Loucy (cell line): ENCODE results near the gene MEN1.

ENCODE experiments used
- H2AFZ ChIP-seq: fragments of 200-600 bp; sonication (generic); 2 replicates; pipeline ENCODE4 v1.6.0; 2016; ENCODE audit warnings: antibody characterized with exemption, mild to moderate bottlenecking, low read length, moderate library complexity
- H3F3A ChIP-seq: fragments of 200-600 bp; 2 replicates; pipeline ENCODE4 v1.6.0; 2016; ENCODE audit warnings: antibody characterized with exemption, low read depth, mild to moderate bottlenecking
- H3K27me3 ChIP-seq: fragments of 200-600 bp; sonication (generic); 2 replicates; pipeline ENCODE4 v1.6.1; 2014; ENCODE audit warnings: low read length, mild to moderate bottlenecking; ENCODE audit not compliant: insufficient read depth, poor library complexity, severe bottlenecking
- H3K36me3 ChIP-seq: fragments of 200-600 bp; sonication (generic); 2 replicates; pipeline ENCODE4 v1.6.1; 2016; ENCODE audit warnings: low read length; ENCODE audit not compliant: insufficient read depth
- H3K4me1 ChIP-seq: fragments of 200-600 bp; sonication (generic); 2 replicates; pipeline ENCODE4 v1.5.1; 2014; ENCODE audit warnings: low read length, mild to moderate bottlenecking; ENCODE audit not compliant: insufficient read depth, poor library complexity, severe bottlenecking
- H3K4me2 ChIP-seq: fragments of 200-600 bp; sonication (generic); 2 replicates; pipeline ENCODE4 v1.6.0; 2014; ENCODE audit warnings: antibody characterized with exemption, low read length, low read depth, mild to moderate bottlenecking; ENCODE audit not compliant: poor library complexity, severe bottlenecking
- H3K4me3 ChIP-seq: fragments of 200-600 bp; sonication (generic); 2 replicates; pipeline ENCODE4 v1.5.1; 2014; ENCODE audit warnings: low read length, mild to moderate bottlenecking, mixed read lengths; ENCODE audit not compliant: poor library complexity, severe bottlenecking
- H3K79me2 ChIP-seq: fragments of 200-600 bp; sonication (generic); 2 replicates; pipeline ENCODE4 v1.6.1; 2014; ENCODE audit warnings: low read length; ENCODE audit not compliant: insufficient read depth
- H3K9ac ChIP-seq: fragments of 200-600 bp; sonication (generic); 2 replicates; pipeline ENCODE4 v1.6.0; 2014; ENCODE audit warnings: mild to moderate bottlenecking, low read depth, low read length, moderate library complexity; ENCODE audit not compliant: poor library complexity, severe bottlenecking
- H3K9me2 ChIP-seq: fragments of 200-600 bp; sonication (generic); replicated peaks from 2 replicates; pipeline ENCODE4 v1.6.1; 2016; ENCODE audit warnings: low read depth, low read length, mixed read lengths
- H3K9me3 ChIP-seq: fragments of 200-600 bp; sonication (generic); 2 replicates; pipeline ENCODE4 v1.6.1; 2014; ENCODE audit warnings: mild to moderate bottlenecking, antibody characterized with exemption, low read length, low read depth; ENCODE audit not compliant: insufficient read depth
- H4K20me1 ChIP-seq: fragments of 200-600 bp; sonication (generic); 2 replicates; pipeline ENCODE4 v1.6.0; 2014; ENCODE audit warnings: antibody characterized with exemption, low read length, mild to moderate bottlenecking; ENCODE audit not compliant: insufficient read depth, poor library complexity, severe bottlenecking
- EZH2phosphoT487 ChIP-seq: fragments of 200-600 bp; IDR thresholded peaks from 2 replicates; pipeline ENCODE4 v1.6.1; 2018; ENCODE audit warnings: antibody characterized with exemption, mild to moderate bottlenecking, moderate library complexity, borderline replicate concordance
- TF ChIP-seq, protein P1 (sequence below): fragments of 200-600 bp; sonication (generic); conservative IDR thresholded peaks from 2 replicates; pipeline ENCODE4 v1.5.1; 2014; ENCODE audit warnings: mild to moderate bottlenecking, antibody characterized with exemption, low read length

MEN1 gene

DNA sequence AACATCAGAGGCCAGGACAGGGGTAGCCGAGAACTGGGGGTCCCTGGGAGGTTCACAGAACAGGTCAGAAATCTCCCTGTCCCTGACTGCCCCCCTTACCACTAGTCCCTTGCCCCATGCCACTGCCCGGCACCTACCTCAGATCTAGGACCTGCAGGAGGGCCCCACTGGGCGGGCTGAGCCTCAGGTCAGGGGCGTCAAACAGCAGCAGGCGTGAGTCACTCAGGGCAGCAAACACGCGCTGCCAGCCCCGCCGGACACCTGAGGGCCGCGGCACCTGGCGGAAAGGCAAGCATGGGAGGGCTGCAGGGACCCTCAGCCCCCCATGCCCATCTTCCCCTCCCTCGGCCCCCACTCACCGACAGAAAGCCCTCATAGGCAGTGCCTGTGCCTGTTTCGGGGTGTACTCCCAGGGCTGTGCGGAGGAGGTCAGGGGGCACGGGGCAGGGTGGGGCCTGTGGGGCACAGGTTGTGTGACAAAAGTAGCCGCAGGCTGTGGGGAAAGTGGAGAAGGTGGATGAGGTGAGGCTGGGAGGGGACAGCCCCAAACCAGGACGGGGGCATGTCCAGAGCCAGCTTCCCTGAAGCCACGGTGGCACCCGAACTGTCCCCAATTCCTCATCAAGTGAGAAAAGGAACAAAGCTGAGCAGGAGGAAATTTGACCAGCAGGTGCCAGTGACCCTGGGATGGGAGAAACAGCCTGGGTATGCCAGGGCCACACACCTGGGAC lies 22.3 kb upstream of the MEN1 start:
- H3K4me2 ChIP-seq: no peak overlapping the region
- H4K20me1 ChIP-seq: no peaks in the 10 kb centered on the region
- H3F3A ChIP-seq: no peaks in the 10 kb centered on the region
- TF ChIP-seq EZH2phosphoT487: no peak
- TF ChIP-seq, protein P1, sequence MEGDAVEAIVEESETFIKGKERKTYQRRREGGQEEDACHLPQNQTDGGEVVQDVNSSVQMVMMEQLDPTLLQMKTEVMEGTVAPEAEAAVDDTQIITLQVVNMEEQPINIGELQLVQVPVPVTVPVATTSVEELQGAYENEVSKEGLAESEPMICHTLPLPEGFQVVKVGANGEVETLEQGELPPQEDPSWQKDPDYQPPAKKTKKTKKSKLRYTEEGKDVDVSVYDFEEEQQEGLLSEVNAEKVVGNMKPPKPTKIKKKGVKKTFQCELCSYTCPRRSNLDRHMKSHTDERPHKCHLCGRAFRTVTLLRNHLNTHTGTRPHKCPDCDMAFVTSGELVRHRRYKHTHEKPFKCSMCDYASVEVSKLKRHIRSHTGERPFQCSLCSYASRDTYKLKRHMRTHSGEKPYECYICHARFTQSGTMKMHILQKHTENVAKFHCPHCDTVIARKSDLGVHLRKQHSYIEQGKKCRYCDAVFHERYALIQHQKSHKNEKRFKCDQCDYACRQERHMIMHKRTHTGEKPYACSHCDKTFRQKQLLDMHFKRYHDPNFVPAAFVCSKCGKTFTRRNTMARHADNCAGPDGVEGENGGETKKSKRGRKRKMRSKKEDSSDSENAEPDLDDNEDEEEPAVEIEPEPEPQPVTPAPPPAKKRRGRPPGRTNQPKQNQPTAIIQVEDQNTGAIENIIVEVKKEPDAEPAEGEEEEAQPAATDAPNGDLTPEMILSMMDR: no peak
- H3K9me2 ChIP-seq: no peaks in the 10 kb centered on the region
- H3K36me3 ChIP-seq: no peaks in the 10 kb centered on the region
- H2AFZ ChIP-seq: no peak overlapping the region
- no peak overlapping the region for H3K9ac ChIP-seq
- H3K4me3 ChIP-seq: no peak overlapping the region
- no peaks in the 10 kb centered on the region for H3K27me3 ChIP-seq
- peaks cover 6% of the 10 kb centered on the region for H3K4me1 ChIP-seq
- no peaks in the 10 kb centered on the region for H3K79me2 ChIP-seq
- no peaks in the 10 kb centered on the region for H3K9me3 ChIP-seq

DNA sequence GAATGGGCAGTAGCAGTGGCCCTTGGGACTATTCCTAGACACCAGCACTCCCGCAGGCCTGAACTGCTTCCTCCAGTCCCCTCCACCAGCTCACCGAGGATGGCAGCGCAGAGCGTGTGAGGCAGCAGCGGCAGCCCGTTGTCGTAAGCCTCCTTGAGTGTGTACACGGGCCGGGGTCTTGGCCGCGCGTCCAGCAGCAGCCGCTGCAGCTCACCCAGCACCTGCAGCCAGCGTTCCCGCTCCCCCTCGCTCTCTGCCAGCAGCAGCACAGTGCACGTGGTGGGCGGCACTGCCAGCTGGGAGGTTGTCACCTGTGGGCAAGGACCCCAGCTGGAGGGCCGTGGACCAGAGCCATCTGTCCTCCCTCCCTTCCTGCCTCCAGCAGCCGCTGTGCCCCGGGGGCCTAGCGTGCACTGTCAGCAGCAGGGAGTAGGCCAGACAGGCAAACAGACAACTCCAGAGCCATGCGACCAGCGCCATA lies 21.1 kb upstream of the MEN1 start:
- Histone ChIP-seq H4K20me1 (no peaks in the 10 kb centered on the region), H3K4me3 (no peak overlapping the region), H3K79me2 (no peaks in the 10 kb centered on the region), H3K4me1 (no peaks in the 10 kb centered on the region), H3K9me2 (no peaks in the 10 kb centered on the region), H2AFZ (no peak overlapping the region), H3K27me3 (no peaks in the 10 kb centered on the region), H3F3A (no peaks in the 10 kb centered on the region), H3K9ac (no peak overlapping the region), H3K4me2 (no peak overlapping the region), H3K36me3 (no peaks in the 10 kb centered on the region), H3K9me3 (no peaks in the 10 kb centered on the region)
- TF ChIP-seq, protein P1: no peak
- TF ChIP-seq EZH2phosphoT487: no peak

DNA sequence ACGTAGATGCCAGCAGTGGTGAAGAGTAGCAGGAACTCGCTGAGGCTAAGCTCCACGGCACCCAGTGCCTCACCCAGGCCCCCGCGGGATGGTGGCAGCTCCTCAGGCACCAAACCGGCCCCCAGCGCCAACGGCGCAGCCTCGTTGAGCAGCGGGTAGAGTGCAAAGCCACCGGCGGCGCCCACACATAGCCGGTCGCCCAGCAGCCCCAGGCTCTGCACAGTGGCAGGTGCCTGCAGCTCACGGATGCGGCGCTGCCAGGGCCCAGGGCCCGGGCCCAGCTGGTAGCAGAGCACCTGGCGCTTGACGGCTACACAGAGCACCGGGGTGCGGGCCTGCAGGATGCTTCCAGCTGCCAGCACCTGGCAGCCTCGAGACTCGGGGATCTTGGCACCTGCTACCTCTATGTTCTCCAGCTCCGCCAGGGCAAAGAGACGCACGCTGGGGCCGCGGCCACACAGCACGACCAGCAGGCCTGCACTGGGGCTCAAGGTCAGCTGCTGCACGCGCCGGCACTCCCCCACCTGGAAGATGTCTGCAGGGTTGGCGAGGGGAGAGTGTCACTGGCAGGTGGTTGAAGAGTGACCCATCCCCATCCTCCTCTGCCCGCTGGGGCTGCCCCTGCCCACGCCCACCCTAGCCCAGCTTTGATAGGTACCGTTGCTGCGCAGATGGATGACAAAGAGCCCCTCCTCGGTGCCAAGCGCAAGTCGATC lies 19.3 kb upstream of the MEN1 start:
- H3K4me2 ChIP-seq: no peak overlapping the region
- H3K36me3 ChIP-seq: no peaks in the 10 kb centered on the region
- H3K79me2 ChIP-seq: no peaks in the 10 kb centered on the region
- H3K27me3 ChIP-seq: no peaks in the 10 kb centered on the region
- H4K20me1 ChIP-seq: no peaks in the 10 kb centered on the region
- no peaks in the 10 kb centered on the region for H3K9me2 ChIP-seq
- no peak for TF ChIP-seq EZH2phosphoT487
- TF ChIP-seq, protein P1: no peak
- no peaks in the 10 kb centered on the region for H3F3A ChIP-seq
- H3K4me3 ChIP-seq: no peak overlapping the region
- H3K9ac ChIP-seq: no peak overlapping the region
- no peak overlapping the region for H2AFZ ChIP-seq
- no peaks in the 10 kb centered on the region for H3K4me1 ChIP-seq
- no peaks in the 10 kb centered on the region for H3K9me3 ChIP-seq
